ENCODE results near the gene RTN4. TPM values are rescaled to one million over a fixed set of nuclear protein-coding genes. Genes with fewer than 3 reads are reported as not detected.

Gene RTN4
- total and polyA plus RNA-seq, 10 donors, result 55.2 to 215 (median 155) TPM

DNA sequence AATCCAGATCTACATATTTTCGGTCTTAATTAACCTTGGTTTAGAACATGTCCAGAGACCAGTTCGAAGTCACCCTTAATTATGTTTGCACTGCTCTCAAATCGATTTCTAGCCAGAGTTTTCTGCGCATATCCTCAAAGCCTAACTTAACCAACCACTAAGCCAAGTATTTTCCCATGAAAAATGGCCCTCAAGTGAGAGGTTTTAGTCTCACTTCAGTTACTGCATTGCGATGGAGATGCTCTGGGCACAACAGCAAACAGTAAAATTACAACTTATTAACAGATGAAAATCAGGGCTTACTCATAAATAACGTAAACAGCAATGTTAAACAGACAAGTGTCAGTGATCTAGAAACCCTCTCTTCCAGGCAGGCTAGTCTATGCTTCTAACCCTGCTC is 4.5 kb downstream of the RTN4 start:
- DNase-seq, result no peak
- 77 to 90% (median 88%) methylated on average over 6 of the region's 6 CpGs for WGBS, 5 donors
- Histone ChIP-seq H3K27me3 (replicated peaks in 1 of 7) (no peaks in the 10 kb centered on the region), H3K27ac (no peak overlapping the region), H3K4me1 (peaks cover 29 to 81% (median 65%) of the 10 kb centered on the region in 6 donors), H3K9me3 (no peaks in the 10 kb centered on the region), H3K4me3 (peak overlapping the region in 1 of 8 donors; percentile 95), H3K36me3 (no peaks in the 10 kb centered on the region)
- intact Hi-C loops (cut with DNase I; ENCODE audit: low total_unique reads), result no loop called here
- no peak for TF ChIP-seq POLR2A (IDR thresholded peaks at IDR 0.05)
- TF ChIP-seq POLR2AphosphoS5 (IDR thresholded peaks at IDR 0.05), result no peak
- TF ChIP-seq CTCF (IDR thresholded peaks at IDR 0.05 in 8 of 11, conservative IDR thresholded peaks at IDR 0.05 in 3 of 11), result no peak

DNA sequence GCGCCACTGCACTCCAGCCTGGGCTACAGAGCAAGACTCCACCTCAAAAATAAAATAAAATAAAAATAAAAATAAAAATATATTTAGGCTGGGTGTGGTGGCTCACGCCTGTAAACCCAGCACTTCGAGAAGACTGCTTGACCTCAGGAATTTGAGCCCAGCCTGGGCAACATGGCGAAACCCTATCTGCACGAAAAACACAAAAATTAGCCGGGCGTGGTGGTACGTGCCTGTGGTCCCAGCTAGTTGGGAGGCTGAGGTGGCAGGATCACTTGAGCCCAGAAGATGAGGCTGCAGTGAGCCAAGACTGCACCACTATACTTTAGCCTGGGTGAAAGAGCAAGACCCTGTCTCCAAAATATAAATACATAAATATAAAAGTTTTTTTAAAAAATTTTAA is 6.4 kb downstream of the RTN4 start:
- 92 to 96% (median 96%) methylated on average over 8 of the region's 8 CpGs for WGBS, 5 donors
- TF ChIP-seq POLR2AphosphoS5 (IDR thresholded peaks at IDR 0.05) (no peak), POLR2A (IDR thresholded peaks at IDR 0.05) (no peak), CTCF (IDR thresholded peaks at IDR 0.05 in 8 of 11, conservative IDR thresholded peaks at IDR 0.05 in 3 of 11) (no peak)
- no peak for DNase-seq
- no peak overlapping the region for H3K27ac ChIP-seq
- peaks cover 0 to 7% (median 0%) of the 10 kb centered on the region in 8 donors for H3K9me3 ChIP-seq
- no peak overlapping the region for H3K4me3 ChIP-seq
- intact Hi-C loops (cut with DNase I; ENCODE audit: low total_unique reads), result no loop called here
- peaks cover 34 to 100% (median 68%) of the 10 kb centered on the region in 6 donors for H3K4me1 ChIP-seq
- H3K36me3 ChIP-seq, result no peaks in the 10 kb centered on the region
- no peaks in the 10 kb centered on the region for H3K27me3 ChIP-seq (replicated peaks in 1 of 7)

GRCh38 chr2:55038428-55038827 is 11.8 kb downstream of the RTN4 start:
- DNase-seq, result no peak
- Histone ChIP-seq H3K27ac (no peak overlapping the region), H3K36me3 (no peaks in the 10 kb centered on the region), H3K4me3 (no peak overlapping the region), H3K9me3 (peaks cover 0 to 32% (median 16%) of the 10 kb centered on the region in 8 donors), H3K4me1 (peaks cover 5 to 98% (median 49%) of the 10 kb centered on the region in 6 donors), H3K27me3 (replicated peaks in 1 of 7) (no peaks in the 10 kb centered on the region)
- 21 to 53% (median 37%) methylated on average over 1 of the region's 1 CpG for WGBS, 5 donors
- TF ChIP-seq CTCF (IDR thresholded peaks at IDR 0.05 in 8 of 11, conservative IDR thresholded peaks at IDR 0.05 in 3 of 11) (no peak), POLR2AphosphoS5 (IDR thresholded peaks at IDR 0.05) (no peak), POLR2A (IDR thresholded peaks at IDR 0.05) (no peak)
- intact Hi-C loops (cut with DNase I; ENCODE audit: low total_unique reads), result no loop called here

DNA sequence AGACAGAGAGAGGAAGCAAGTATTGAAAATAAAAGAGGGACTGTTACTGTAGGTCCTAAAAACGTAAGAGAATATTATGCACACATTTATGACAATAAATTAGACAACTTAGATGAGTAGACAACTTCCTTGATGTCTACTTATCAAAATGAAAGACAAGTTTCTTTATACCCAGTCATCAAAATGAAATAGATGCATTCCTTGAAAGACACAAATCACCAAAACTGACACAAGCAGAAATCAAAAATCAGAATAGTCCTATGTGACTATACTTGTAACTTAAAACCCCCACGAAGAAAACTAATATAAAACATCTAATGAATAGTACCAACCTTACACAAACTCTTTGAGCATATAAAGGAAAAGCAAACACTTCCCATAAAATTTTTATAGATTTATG is 14.5 kb downstream of the RTN4 start:
- Histone ChIP-seq H3K9me3 (peaks cover 0 to 32% (median 16%) of the 10 kb centered on the region in 8 donors), H3K27ac (no peak overlapping the region), H3K36me3 (no peaks in the 10 kb centered on the region), H3K27me3 (replicated peaks in 1 of 7) (no peaks in the 10 kb centered on the region), H3K4me3 (no peak overlapping the region), H3K4me1 (peaks cover 4 to 98% (median 56%) of the 10 kb centered on the region in 6 donors)
- intact Hi-C loops (cut with DNase I; ENCODE audit: low total_unique reads), result no loop called here
- TF ChIP-seq POLR2A (IDR thresholded peaks at IDR 0.05) (no peak), POLR2AphosphoS5 (IDR thresholded peaks at IDR 0.05) (no peak), CTCF (IDR thresholded peaks at IDR 0.05 in 8 of 11, conservative IDR thresholded peaks at IDR 0.05 in 3 of 11) (no peak)
- WGBS, 5 donors, result 52 to 90% (median 77%) methylated on average over 2 of the region's 2 CpGs
- DNase-seq, result no peak

All from spleen (tissue), 11 donors.